ENCODE measurements around the gene FCHSD2. TPM values are rescaled to one million over a fixed set of nuclear protein-coding genes. Genes with fewer than 3 reads are reported as not detected.
"Not testable (repeated sequence)": the region's sequence is repeated elsewhere in the genome, so short reads cannot be mapped to it uniquely, and the experiment has no call there.

Gene FCHSD2
- total RNA-seq, 1 donor from 2014 or later: 20.4 TPM

GRCh38 chr11:72799441-72799840 lies 342.7 kb downstream of the FCHSD2 start:
- Mint-ChIP-seq H3K27me3 (no peaks in the 10 kb centered on the region), H3K36me3 (ENCODE audit: low read depth) (peaks cover 4% of the 10 kb centered on the region), H3K4me1 (peaks cover 7% of the 10 kb centered on the region), H3K27ac (no peak overlapping the region), H3K9me3 (no peaks in the 10 kb centered on the region), H3K4me3 (no peak overlapping the region)
- DNase-seq: no peak
- intact Hi-C loops (cut with micrococcal nuclease): no loop called here

DNA sequence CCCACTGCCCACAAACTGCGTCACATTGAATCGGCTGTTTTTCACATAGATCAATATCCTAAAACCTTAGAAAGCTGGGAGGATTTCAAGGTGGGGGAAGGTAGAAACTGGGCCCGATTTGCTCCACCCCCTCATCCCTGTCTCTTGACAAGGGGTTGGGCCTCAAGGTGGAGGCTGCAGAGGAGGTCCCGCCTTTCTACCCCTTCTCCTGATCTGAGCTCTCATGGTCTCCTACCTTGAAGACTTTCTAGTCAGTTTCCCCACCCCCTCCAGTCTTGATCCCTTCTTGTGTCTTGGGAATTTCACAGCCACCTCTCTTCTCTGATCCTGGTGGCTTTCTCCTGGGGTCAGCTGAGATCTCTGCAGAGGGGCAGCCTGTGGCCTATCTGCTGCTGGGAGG lies 343.8 kb downstream of the FCHSD2 start:
- H3K27me3 Mint-ChIP-seq: no peaks in the 10 kb centered on the region
- H3K36me3 Mint-ChIP-seq (ENCODE audit: low read depth): peaks cover 4% of the 10 kb centered on the region
- peaks cover 12% of the 10 kb centered on the region for H3K4me1 Mint-ChIP-seq
- no peaks in the 10 kb centered on the region for H3K9me3 Mint-ChIP-seq
- DNase-seq: no peak
- H3K27ac Mint-ChIP-seq: no peak overlapping the region
- intact Hi-C loops (cut with micrococcal nuclease): no loop called here
- no peak overlapping the region for H3K4me3 Mint-ChIP-seq

DNA sequence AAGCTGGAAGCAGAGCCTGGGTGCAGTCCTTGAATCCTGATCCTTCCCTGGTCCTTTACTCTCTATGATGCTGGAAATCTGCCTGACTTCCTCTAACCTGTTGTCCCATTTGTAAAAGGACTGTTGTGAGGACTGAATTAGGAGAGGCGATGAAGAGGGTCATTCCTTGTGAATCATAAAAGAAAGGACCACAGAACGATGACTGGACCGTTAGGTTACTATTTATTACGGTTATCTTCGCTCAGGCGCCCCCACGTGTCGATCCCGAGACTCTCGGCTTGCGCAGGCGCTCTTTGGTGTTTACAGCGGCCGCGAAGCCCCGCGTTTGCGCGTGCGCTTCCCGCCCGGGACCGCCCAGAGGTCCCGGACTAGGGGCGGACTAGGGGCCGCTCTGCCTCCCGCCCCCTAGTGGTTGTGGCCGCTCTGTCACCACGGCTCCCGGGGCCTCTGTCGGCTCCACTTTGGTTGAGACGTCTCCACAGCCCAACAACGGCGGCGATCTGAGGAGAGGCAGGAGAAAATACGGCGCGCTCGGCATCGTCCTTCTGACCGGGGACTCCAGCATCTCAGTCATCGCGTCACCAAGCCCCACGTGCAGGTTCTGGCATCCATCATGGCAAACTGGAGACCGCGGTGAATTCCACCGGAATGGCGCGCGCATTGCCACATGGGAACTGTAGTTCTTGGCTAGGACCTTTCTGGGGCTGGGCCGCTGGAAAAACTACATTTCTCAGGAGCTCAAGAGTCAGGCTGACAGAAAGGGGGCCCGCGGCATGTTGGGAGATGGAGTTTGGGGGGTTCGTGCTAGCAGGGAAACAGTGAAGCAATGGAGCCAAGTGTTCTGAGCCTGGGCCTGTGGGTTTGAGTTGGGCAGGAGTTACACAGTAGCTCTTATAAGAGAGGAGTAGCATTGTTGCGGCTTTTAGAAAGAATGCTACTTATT lies 348.4 kb downstream of the FCHSD2 start, which contains the start of gene STARD10:
TSS of gene STARD10 (minus strand) at position 623 of the 943 bp plus-strand sequence. CDS start 12,866 bp downstream, outside the sequence.
- H3K36me3 Mint-ChIP-seq (ENCODE audit: low read depth): no peaks in the 10 kb centered on the region
- H3K27me3 Mint-ChIP-seq: no peaks in the 10 kb centered on the region
- H3K4me3 Mint-ChIP-seq: peak within 1 kb of the TSS; percentile 94
- H3K4me1 Mint-ChIP-seq: peaks cover 23% of the 10 kb centered on the region
- H3K9me3 Mint-ChIP-seq: no peaks in the 10 kb centered on the region
- DNase-seq: peak; percentile 99
- intact Hi-C loops (cut with micrococcal nuclease): loop anchor here (1.0 to 2.0 kb wide), 3 partner anchors 20 to 68 kb away; partner anchors contain the start of gene ARAP1
- peak within 1 kb of the TSS; percentile 99 for H3K27ac Mint-ChIP-seq

DNA sequence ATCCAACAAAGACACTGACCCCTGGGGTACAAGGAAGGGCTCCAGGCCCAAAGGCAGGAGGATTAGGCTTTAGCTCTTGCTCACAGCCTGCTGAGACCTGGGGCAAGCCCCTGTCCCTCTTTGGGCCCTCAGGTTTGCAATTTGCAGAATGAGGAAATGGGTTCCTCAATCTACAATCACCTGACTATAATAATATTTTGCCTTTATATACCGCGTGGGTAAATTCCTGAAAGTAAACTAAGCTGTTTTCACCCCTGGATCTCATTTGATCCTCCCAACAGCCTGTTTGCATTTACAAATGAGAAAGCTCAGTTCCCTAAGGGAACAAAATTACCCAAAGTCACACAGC lies 349.1 kb downstream of the FCHSD2 start:
- H3K9me3 Mint-ChIP-seq: no peaks in the 10 kb centered on the region
- peak overlapping the region; percentile 99 for H3K27ac Mint-ChIP-seq
- H3K36me3 Mint-ChIP-seq (ENCODE audit: low read depth): no peaks in the 10 kb centered on the region
- no peaks in the 10 kb centered on the region for H3K27me3 Mint-ChIP-seq
- H3K4me1 Mint-ChIP-seq: peaks cover 25% of the 10 kb centered on the region
- DNase-seq: no peak
- H3K4me3 Mint-ChIP-seq: peak overlapping the region; percentile 94
- intact Hi-C loops (cut with micrococcal nuclease): loop anchor here (1.0 to 2.0 kb wide), 3 partner anchors 20 to 68 kb away; partner anchors contain the start of gene ARAP1

DNA sequence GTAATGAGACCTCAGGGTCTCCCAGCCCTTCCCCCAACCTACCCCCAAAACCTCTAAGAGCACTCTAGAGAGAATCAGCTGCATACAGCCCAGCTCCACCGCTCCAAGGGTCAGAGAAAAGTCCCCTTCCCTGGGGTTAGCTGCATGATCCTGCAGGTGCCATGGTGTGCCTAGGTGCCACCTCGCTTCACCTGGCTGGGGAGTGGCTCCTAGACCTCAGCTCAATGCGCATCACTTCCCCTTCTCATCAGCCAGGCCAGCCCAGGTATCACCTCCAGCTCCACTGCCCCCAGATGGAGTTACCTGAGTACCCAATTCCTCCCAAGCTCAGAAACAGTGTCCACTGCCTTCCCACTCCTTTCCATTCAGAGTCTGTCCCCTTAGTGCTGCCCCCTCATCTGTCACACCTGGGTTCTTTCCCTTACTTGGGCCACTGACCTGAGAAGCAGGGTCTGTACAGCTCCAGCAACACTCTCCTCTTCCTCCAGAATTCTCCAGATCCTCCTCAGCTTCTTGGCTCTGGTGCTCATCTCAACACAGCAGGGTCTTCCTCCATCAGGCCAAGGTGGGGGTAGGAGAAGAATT lies 349.6 kb downstream of the FCHSD2 start:
- H3K27ac Mint-ChIP-seq: peak overlapping the region; percentile 99
- intact Hi-C loops (cut with micrococcal nuclease): loop anchor here (1.0 to 2.0 kb wide), 3 partner anchors 21 to 67 kb away; partner anchors contain the start of gene ARAP1
- no peaks in the 10 kb centered on the region for H3K9me3 Mint-ChIP-seq
- no peaks in the 10 kb centered on the region for H3K27me3 Mint-ChIP-seq
- H3K4me3 Mint-ChIP-seq: peak overlapping the region; percentile 94
- H3K36me3 Mint-ChIP-seq (ENCODE audit: low read depth): no peaks in the 10 kb centered on the region
- peaks cover 29% of the 10 kb centered on the region for H3K4me1 Mint-ChIP-seq
- peak; percentile 65 for DNase-seq

DNA sequence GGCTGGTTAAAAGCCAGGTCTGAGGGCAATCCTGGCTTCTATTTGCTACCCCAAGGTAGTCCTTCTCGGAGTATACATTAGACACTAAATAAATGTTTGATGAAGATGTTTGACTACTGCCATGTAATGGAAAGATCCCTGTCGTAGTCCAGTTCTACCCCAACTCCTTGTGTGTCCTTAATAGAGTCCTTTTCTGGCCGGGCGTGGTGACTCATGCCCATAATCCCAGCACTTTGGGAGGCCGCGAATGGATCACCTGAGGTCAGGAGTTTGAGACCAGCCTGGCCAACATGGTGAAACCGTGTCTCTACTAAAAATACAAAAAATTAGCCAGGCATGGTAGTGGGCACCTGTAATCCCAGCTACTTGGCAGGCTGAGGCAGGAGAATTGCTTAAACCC lies 350.9 kb downstream of the FCHSD2 start:
- H3K4me3 Mint-ChIP-seq; H3K9me3 Mint-ChIP-seq; DNase-seq; H3K27ac Mint-ChIP-seq; intact Hi-C loops (cut with micrococcal nuclease); H3K36me3 Mint-ChIP-seq (ENCODE audit: low read depth); H3K27me3 Mint-ChIP-seq: not testable (repeated sequence)
- H3K4me1 Mint-ChIP-seq: peaks cover 31% of the 10 kb centered on the region

- intact Hi-C loops (cut with micrococcal nuclease): no loop called here
- H3K36me3 Mint-ChIP-seq (ENCODE audit: low read depth): no peaks in the 10 kb centered on the region
- no peaks in the 10 kb centered on the region for H3K27me3 Mint-ChIP-seq
- H3K9me3 Mint-ChIP-seq: no peaks in the 10 kb centered on the region
- H3K4me1 Mint-ChIP-seq: peaks cover 28% of the 10 kb centered on the region
- DNase-seq: no peak
- no peak overlapping the region for H3K4me3 Mint-ChIP-seq
- H3K27ac Mint-ChIP-seq: no peak overlapping the region
Measured at GRCh38 chr11:72789493-72790131, 352.5 kb downstream of the FCHSD2 start.

DNA sequence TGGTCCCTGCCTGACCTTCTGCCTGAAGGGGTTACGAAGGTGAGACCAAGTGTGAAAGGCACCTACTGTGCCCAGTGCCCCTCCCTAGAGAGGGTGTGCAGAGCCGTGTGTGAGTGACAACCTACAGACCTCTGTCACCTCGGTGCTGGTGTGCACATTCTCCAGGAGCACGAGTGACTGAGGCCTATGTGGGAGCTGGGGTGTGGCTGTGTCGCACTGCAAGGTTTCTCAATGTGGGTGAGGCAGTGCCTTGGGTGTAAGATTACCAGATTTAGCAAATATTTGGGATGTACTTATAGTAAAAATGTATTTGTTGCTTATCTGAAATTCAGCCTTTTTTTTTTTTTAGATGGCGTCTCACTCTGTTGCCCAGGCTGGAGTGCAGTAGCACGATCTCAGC lies 353.9 kb downstream of the FCHSD2 start:
- no peak for DNase-seq
- intact Hi-C loops (cut with micrococcal nuclease): no loop called here
- H3K4me3 Mint-ChIP-seq: no peak overlapping the region
- no peaks in the 10 kb centered on the region for H3K36me3 Mint-ChIP-seq (ENCODE audit: low read depth)
- H3K27ac Mint-ChIP-seq: no peak overlapping the region
- H3K4me1 Mint-ChIP-seq: peaks cover 18% of the 10 kb centered on the region
- no peaks in the 10 kb centered on the region for H3K9me3 Mint-ChIP-seq
- H3K27me3 Mint-ChIP-seq: no peaks in the 10 kb centered on the region

DNA sequence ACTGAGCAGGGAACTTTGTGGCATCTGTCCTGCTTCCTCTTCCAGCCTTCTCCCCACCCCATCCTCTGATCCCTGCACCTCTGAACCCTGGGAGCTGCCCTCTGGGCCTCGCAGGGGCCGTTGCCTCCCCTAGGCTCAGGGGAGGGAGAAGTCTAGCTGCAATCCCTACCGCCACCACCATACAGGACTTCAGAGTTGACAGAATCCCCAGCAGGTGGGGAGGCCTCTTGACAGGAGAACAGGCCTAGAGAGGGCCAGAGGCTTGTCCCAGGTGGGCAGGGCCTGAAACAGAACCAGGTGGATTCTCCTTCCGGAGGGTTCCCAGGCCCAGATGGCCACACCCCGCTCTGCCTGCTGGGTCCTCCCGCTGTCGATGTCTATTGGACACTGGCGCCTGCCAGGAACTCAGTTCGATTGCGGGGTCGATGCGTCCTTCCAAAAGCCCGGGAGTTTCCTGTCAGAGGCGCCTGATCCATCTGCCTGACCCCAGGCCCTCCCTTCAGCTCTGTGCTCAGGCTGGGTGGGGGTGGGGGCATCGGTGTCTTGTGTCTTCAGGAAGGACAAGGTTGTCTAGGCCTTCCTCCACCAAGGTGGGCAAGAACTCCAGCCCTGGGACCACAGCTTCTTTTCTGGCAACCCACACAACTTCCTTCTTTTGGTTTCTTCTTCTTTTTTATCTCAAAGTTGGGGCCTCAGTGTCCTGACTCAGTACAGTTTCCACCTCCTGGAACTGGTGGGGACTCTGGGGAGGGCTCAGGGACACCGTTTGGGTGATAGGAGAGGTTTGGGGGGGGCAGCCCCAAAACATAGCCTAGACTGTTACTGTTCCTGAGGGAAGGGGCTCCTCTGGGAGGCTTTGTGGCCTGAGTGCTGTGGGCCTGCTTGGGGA lies 354.7 kb downstream of the FCHSD2 start:
- intact Hi-C loops (cut with micrococcal nuclease): no loop called here
- Mint-ChIP-seq H3K36me3 (ENCODE audit: low read depth) (no peaks in the 10 kb centered on the region), H3K27ac (peak overlapping the region; percentile 73), H3K27me3 (no peaks in the 10 kb centered on the region), H3K9me3 (no peaks in the 10 kb centered on the region), H3K4me1 (peaks cover 16% of the 10 kb centered on the region), H3K4me3 (no peak overlapping the region)
- peak; percentile 65 for DNase-seq

Other genes with a start within 250 kb of the FCHSD2 start
- gene P2RY2, start 76.0 kb upstream of the FCHSD2 start, total RNA-seq: not detected in 2 replicates
- not detected in 2 replicates for gene P2RY6, start 130.0 kb upstream of the FCHSD2 start, total RNA-seq
- 0.05 TPM in 1 of 2 replicates, not detected in the other for gene ARHGEF17, start 166.0 kb upstream of the FCHSD2 start, total RNA-seq
- 35.0 and 38.5 TPM in 2 replicates for gene RELT, start 234.1 kb upstream of the FCHSD2 start, total RNA-seq

Data from activated CD4-positive, alpha-beta T cell treated with anti-CD3 and anti-CD28 coated beads, Interleukin-2, amount 10 ng/mL, durations not matched to agents 24 days and 14 days (primary cell).